B cell (primary cell): ENCODE data around the gene PXK.

Source experiments
- CTCF ChIP-seq: fragments of 200-600 bp; IDR thresholded peaks from one replicate; pipeline ENCODE4 v1.8.0; 2022; ENCODE audit warnings: antibody characterized with exemption, mild to moderate bottlenecking
- EZH2 ChIP-seq: IDR thresholded peaks from 2 replicates; pipeline ENCODE4 v1.6.1; 2012; ENCODE audit warnings: borderline replicate concordance, low read depth, mild to moderate bottlenecking, moderate library complexity, low read length; ENCODE audit not compliant: insufficient read depth, poor library complexity, severe bottlenecking

GRCh38 chr3:58398669-58399333, 66.1 kb downstream of the PXK start:
- TF ChIP-seq CTCF (no peak), EZH2 (no peak)
